Heart right ventricle (tissue), 16 donors: ENCODE data around the gene PCDHGA4. TPM values are rescaled to one million over a fixed set of nuclear protein-coding genes. Genes with fewer than 3 reads are reported as not detected.

Experiments
- ATAC-seq, 8 donors: fragments of 200-7000 bp; cut with Tn5 transposase; one replicate each; pipeline ENCODE4 v1.9.1; 2020; ENCODE audit warnings: mild to moderate bottlenecking in 8 of 8, moderate library complexity in 8 of 8, moderate number of reproducible peaks in 1 of 8
- DNase-seq, 2 donors: peaks; one replicate each; pipeline ENCODE4 v3.0.0-alpha.2; 2020
- H3K27ac ChIP-seq, 10 donors: fragments of 200-600 bp; sonication (generic) in 2 of 10; one replicate each; pipeline versions ENCODE4 v1.5.0 to v1.8.0; 2020 to 2022; ENCODE audit warnings: mild to moderate bottlenecking in 3 of 10
- H3K27me3 ChIP-seq, 7 donors: fragments of 200-600 bp; one replicate each; pipeline ENCODE4 v1.8.0; 2021 to 2022; ENCODE audit warnings: mild to moderate bottlenecking in 2 of 7
- H3K36me3 ChIP-seq, 9 donors: fragments of 200-600 bp; sonication (generic) in 1 of 9; one replicate each; pipeline versions ENCODE4 v1.5.0 to v1.8.0; 2020 to 2022; ENCODE audit warnings: mild to moderate bottlenecking in 2 of 9
- H3K4me1 ChIP-seq, 9 donors: fragments of 200-600 bp; sonication (generic) in 1 of 9; one replicate each; pipeline versions ENCODE4 v1.5.0 to v1.8.0; 2020 to 2022; ENCODE audit warnings: mild to moderate bottlenecking in 4 of 9
- H3K4me3 ChIP-seq, 10 donors: fragments of 200-600 bp; sonication (generic) in 2 of 10; one replicate each; pipeline versions ENCODE4 v1.5.0 to v1.8.0; 2020 to 2022; ENCODE audit warnings: mild to moderate bottlenecking in 7 of 10, moderate library complexity in 2 of 10
- H3K9me3 ChIP-seq, 11 donors: fragments of 200-600 bp in 10 of 11; sonication (generic) in 2 of 11; one replicate each; pipeline versions ENCODE4 v1.5.0 to v1.8.0; 2013 to 2022; ENCODE audit warnings: mild to moderate bottlenecking in 2 of 11, control low read depth in 1 of 11, moderate library complexity in 1 of 11
- CTCF ChIP-seq, 9 donors: fragments of 200-600 bp; sonication (generic) in 2 of 9; IDR thresholded peaks; one replicate each; pipeline versions ENCODE4 v1.5.0 to v1.8.0; 2021 to 2022; ENCODE audit warnings: antibody characterized with exemption in 9 of 9, mild to moderate bottlenecking in 5 of 9, moderate library complexity in 1 of 9
- WGBS, 2 donors: extraction: QIAGEN DNeasy Blood & Tissue Kit; methylation state at CpG; one replicate each; pipeline ENCODE4 v1.1.7; 2013; ENCODE audit warnings: inconsistent platforms in 1 of 2; 5-methylcytosine and 5-hydroxymethylcytosine counted together
- intact Hi-C, 10 donors: fragments of 100-400 bp; cut with DNase I; formaldehyde crosslinking; loops; one replicate each; pipeline versions ENCODE4 v1.11.1 to v1.14.2; 2022
- polyA plus RNA-seq, 2 donors: library from polyadenylated mRNA; stranded (reverse); fragments of 200-250 nt; gene quantifications; one replicate each; pipeline ENCODE4 v1.2.3, GENCODE V29; 2013
- total RNA-seq, 10 donors: library from RNA; stranded (reverse); fragmentation: NEBNext Ultra II Directional in 3 of 10; extraction: Animal tissue kit (Norgen Biotek cat#: 25700) in 3 of 10; gene quantifications; one replicate each; pipeline versions ENCODE4 v1.2.1 to v1.2.4, GENCODE V29; 2021 to 2023
- donor health status: Arrhythmogenic right ventricular cardiomyopathy.
- donor health status: ischemic (EF 13 %, LVEDD 7.1; RV severe dilation, severe dysfunction).
- donor health status: healthy with polysubstance abuse.
- donor health status: DM: no; HTN: yes; CAD: no.
- donor health status: DM: no; HTN: no; CAD: no.
- donor health status: ischemic (EF 25% LVEDD 6.9; RV normal size, moderate dysfunction).
- donor health status: ischemic (EF 25% LVEDD 5.7; RV mildly dilated, moderate dysfunction).
- donor health status: healthy.
- donor health status: DM: yes; HTN: yes; CAD: no.
- donor health status: Ischemic cardiomyopathy.
- donor health status: ischemic (EF 35%, LVEDD 5.7; RV mildly dilated, moderate dysfunction).
- donor health status: nonischemic (EF 11% LVEDD 7.7; RV severe dilation, severe dysfunction).
- donor health status: DM: yes; HTN: yes; CAD: no.
- donor health status: PGD.
- donor health status: ischemic (EF 29% LVEDD 5.4; RV normal size, mild dysfunction).
- donor health status: nonischemic (EF 23%, LVEDD 6.1; RV moderate dilation, normal function).

The PCDHGA4 gene
- total and polyA plus RNA-seq, 12 donors: 0.70 to 16.0 (median 10.4) TPM

DNA sequence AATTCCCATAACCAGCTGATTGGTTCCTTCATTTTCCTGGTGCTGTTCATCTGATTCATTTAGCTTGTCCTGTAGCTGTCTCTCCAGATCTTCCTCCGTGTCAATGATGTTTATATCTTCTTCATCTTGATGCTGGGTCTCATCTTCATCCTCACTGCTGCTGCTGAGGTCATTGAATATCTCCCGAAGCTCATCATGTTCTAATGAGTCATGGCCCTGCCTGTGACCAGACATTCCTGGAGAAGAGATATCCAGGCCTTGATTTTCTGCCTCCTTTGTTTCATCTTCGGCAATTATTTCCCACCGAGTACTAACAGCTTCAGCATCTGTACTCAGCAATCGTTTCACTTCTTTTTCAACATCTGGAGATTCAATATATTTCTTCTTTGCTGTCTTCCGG, 35.6 kb upstream of the PCDHGA4 start:
- peaks cover 0 to 57% (median 21%) of the 10 kb centered on the region in 9 donors for H3K36me3 ChIP-seq
- TF ChIP-seq CTCF (IDR thresholded peaks at IDR 0.05): no peak
- no peaks in the 10 kb centered on the region for H3K27me3 ChIP-seq
- H3K4me1 ChIP-seq: peaks cover 0 to 23% (median 13%) of the 10 kb centered on the region in 9 donors
- DNase-seq (no peak), ATAC-seq (no peak)
- H3K4me3 ChIP-seq: peak overlapping the region in 6 of 10 donors; percentile 71 to 96 (median 75)
- intact Hi-C loops: loop anchor here in 2 of 10 donors (10.0 kb wide), 2 partner anchors 64 to 94 kb away; partner anchors contain the start of gene PCDHB14 (in 1 of the 2)
- peak overlapping the region in 1 of 10 donors; percentile 90 for H3K27ac ChIP-seq
- WGBS, 2 donors: 88 to 91% methylated on average over 6 of the region's 6 CpGs
- peaks cover 0 to 88% (median 58%) of the 10 kb centered on the region in 11 donors for H3K9me3 ChIP-seq

DNA sequence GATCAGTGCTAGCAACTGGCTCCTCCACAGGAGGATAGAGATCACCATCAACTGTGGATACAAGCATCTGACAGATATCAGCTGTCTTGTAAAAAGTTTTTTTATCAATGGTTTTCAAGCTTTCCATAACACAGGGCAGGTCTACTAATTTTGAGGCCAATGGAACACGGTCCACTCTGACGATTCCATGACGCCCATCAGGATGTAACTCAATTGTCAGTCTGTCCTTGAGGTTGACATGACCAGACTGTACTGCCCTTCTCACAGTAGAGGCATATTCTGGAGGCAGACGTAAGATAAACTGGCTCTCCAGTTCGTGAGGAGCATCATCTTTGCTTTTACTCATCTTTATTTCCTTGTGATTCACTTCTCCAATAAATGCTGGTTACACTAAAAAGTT, 35.1 kb upstream of the PCDHGA4 start:
- Histone ChIP-seq H3K27me3 (no peaks in the 10 kb centered on the region), H3K4me3 (peak overlapping the region in 9 of 10 donors; percentile 56 to 96 (median 71)), H3K36me3 (peaks cover 0 to 52% (median 21%) of the 10 kb centered on the region in 9 donors), H3K4me1 (peaks cover 0 to 23% (median 13%) of the 10 kb centered on the region in 9 donors), H3K9me3 (peaks cover 0 to 83% (median 53%) of the 10 kb centered on the region in 11 donors), H3K27ac (peak overlapping the region in 6 of 10 donors; percentile 90 to 99 (median 94))
- no peak for DNase-seq
- intact Hi-C loops: loop anchor here in 6 of 10 donors (2.0 to 10.0 kb wide), 9 partner anchors 65 to 917 kb away; partner anchors contain the start of genes ANKHD1 (in 1 of the 6), PCDHB12 (in 1 of the 6), PCDHB14 (in 1 of the 6) and PCDHB15 (in 1 of the 6)
- no peak for TF ChIP-seq CTCF (IDR thresholded peaks at IDR 0.05)
- ATAC-seq: peak in 2 of 8 donors; percentile 28 to 38
- 61 to 63% methylated on average over 5 of the region's 5 CpGs for WGBS, 2 donors

DNA sequence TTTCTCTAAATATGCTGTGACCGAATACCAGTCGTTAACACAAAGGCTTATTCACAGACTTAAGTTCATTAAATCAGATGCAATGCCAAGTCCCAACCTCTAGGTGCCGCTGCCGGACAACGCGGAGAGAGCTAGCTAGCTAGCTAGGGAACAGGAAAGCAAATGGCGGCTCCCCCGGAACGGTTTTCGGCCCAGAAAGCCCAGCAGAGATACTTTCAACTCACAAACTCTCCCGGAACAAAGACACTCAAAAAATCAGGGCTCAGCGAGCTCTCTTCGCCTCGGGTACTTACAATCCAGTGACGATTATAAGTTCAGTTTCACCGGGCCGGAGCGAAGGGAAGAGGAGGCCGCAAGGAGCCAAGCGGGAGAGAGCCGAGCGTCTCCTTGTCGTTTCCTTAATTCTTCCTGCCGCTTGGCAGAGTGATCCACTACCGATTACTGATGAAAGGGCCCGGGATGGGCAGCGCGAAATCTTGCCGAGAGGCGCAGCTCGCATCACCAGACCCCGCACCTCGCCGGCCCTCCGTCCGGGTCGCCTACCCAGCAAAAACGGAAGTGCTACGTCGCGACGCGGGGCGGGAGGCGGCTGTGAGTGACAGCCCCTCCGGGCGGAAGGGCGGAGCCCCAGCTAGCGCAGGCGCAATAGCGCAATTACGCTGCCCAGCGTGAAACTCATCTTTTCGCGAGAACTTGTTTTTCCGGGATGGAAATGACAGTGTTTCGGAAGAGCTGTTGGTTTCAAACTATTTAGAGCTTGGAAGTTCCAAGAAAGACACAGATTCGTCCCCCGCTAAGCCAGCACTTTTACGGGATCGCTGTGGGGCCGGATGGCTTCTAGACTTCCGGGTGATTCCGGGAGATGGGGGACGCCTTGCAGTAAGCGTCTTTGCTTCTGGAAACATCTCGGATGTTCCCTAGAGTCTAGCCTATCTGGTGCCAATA, 34.3 kb upstream of the PCDHGA4 start, which contains the start of gene TAF7:
Gene TAF7, minus strand, starts transcription at position 560 of the 945 bp plus-strand sequence. CDS start 740 bp downstream, outside the sequence.
- peaks cover 0 to 23% (median 13%) of the 10 kb centered on the region in 9 donors for H3K4me1 ChIP-seq
- no peaks in the 10 kb centered on the region for H3K27me3 ChIP-seq
- WGBS, 2 donors: 1 to 2% methylated on average over 67 of the region's 67 CpGs
- H3K27ac ChIP-seq: peak within 1 kb of the TSS; percentile 87 to 99 (median 92)
- peak within 1 kb of the TSS; percentile 56 to 96 (median 72) for H3K4me3 ChIP-seq
- DNase-seq: peak; percentile 90 to 93
- peak; percentile 99 to 100 (median 100) for ATAC-seq
- peaks cover 0 to 76% (median 45%) of the 10 kb centered on the region in 11 donors for H3K9me3 ChIP-seq
- intact Hi-C loops: loop anchor here in 6 of 10 donors (2.0 to 10.0 kb wide), 7 partner anchors 76 to 918 kb away; partner anchors contain the start of genes ANKHD1 (in 1 of the 6), PCDHB12 (in 1 of the 6) and PCDHB15 (in 1 of the 6)
- peak; percentile 79 to 92 (median 87) for TF ChIP-seq CTCF (IDR thresholded peaks at IDR 0.05)
- peaks cover 0 to 46% (median 21%) of the 10 kb centered on the region in 9 donors for H3K36me3 ChIP-seq

DNA sequence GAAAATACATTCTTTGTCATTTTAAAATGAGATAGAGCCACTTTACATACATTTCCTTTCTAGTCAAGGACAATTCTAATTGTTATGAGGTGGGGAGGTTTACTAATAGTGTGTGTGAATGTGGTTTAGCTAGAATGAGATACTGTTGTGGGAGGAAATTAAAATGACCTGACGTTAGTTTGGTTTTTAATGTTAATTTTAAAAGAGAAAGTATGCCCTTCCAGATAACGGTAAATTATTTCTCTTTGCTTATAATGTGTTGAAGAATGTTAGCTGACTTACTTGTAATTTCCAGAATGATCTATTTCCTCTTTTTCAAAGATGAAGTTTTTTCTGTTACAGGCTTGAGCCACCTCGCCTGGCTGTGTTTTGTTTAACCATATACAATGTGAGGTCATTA, 32.6 kb upstream of the PCDHGA4 start:
- H3K4me3 ChIP-seq: no peak overlapping the region
- peaks cover 0 to 31% (median 21%) of the 10 kb centered on the region in 9 donors for H3K36me3 ChIP-seq
- no peak for TF ChIP-seq CTCF (IDR thresholded peaks at IDR 0.05)
- 86 to 95% methylated on average over 3 of the region's 3 CpGs for whole genome bisulfite sequencing, 2 donors
- ATAC-seq (no peak), DNase-seq (no peak)
- peaks cover 0 to 75% (median 33%) of the 10 kb centered on the region in 11 donors for H3K9me3 ChIP-seq
- peaks cover 0 to 31% (median 13%) of the 10 kb centered on the region in 9 donors for H3K4me1 ChIP-seq
- peaks cover 0 to 4% (median 0%) of the 10 kb centered on the region in 7 donors for H3K27me3 ChIP-seq
- intact Hi-C loops: loop anchor here in 5 of 10 donors (5.0 to 10.0 kb wide), 5 partner anchors 77 to 920 kb away; partner anchors contain the start of genes ANKHD1 (in 1 of the 5), PCDHB12 (in 1 of the 5) and PCDHB15 (in 1 of the 5)
- H3K27ac ChIP-seq: no peak overlapping the region
